ENCODE results near the gene TMEM169.

The TMEM169 gene

GRCh38 chr2:216055680-216056079 is 26.0 kb upstream of the TMEM169 start:
- Histone ChIP-seq H3K18ac (ENCODE audit: low read depth in 1 of 2, low read length in 2 of 2) (no peak overlapping the region), H3K36me3 (ENCODE audit: control insufficient read depth in 1 of 2, insufficient read depth in 2 of 2, low read depth in 1 of 2, low read length in 2 of 2) (no peaks in the 10 kb centered on the region), H2BK5ac (ENCODE audit: low read depth, low read length, poor library complexity, severe bottlenecking) (no peak overlapping the region), H3K4me1 (ENCODE audit: control insufficient read depth, insufficient read depth, low read depth, low read length) (peaks cover 3% of the 10 kb centered on the region), H3K79me1 (replicated peaks; ENCODE audit: low read length, poor library complexity, severe bottlenecking) (no peaks in the 10 kb centered on the region), H2BK15ac (ENCODE audit: low read depth, poor library complexity, severe bottlenecking) (no peak overlapping the region), H3K14ac (ENCODE audit: low read length in 2 of 2) (no peak overlapping the region), H3K9ac (ENCODE audit: low read length) (no peak overlapping the region), H3K9me3 (ENCODE audit: control insufficient read depth, low read length) (no peaks in the 10 kb centered on the region), H2BK12ac (ENCODE audit: low read length in 2 of 2) (no peak overlapping the region), H4K91ac (ENCODE audit: low read length) (no peak overlapping the region), H3K27ac (ENCODE audit: low read length, poor library complexity, severe bottlenecking) (no peak overlapping the region), H2AFZ (ENCODE audit: low read depth, low read length) (no peak overlapping the region), H3K23ac (ENCODE audit: low read length in 2 of 2) (no peak overlapping the region), H2BK120ac (ENCODE audit: low read depth, low read length) (no peak overlapping the region), H4K8ac (ENCODE audit: low read length) (no peak overlapping the region), H3K4me2 (ENCODE audit: low read length, poor library complexity, severe bottlenecking) (no peak overlapping the region), H2AK5ac (ENCODE audit: low read length, severe bottlenecking) (peak overlapping the region; percentile 1), H3K4me3 (ENCODE audit: insufficient read depth in 1 of 2, low read depth in 1 of 2, low read length in 2 of 2) (no peak overlapping the region), H3K4ac (ENCODE audit: low read depth in 1 of 2, low read length in 2 of 2) (no peak overlapping the region), H3K27me3 (ENCODE audit: control insufficient read depth in 1 of 2, insufficient read depth in 1 of 2, low read length in 2 of 2) (no peaks in the 10 kb centered on the region)
- DNase-seq = no peak
- 98% methylated on average over 4 of the region's 4 CpGs for WGBS

- H2AK5ac ChIP-seq (ENCODE audit: low read length, severe bottlenecking) = no peak overlapping the region
- H3K27me3 ChIP-seq (ENCODE audit: control insufficient read depth in 1 of 2, insufficient read depth in 1 of 2, low read length in 2 of 2) = no peaks in the 10 kb centered on the region
- no peaks in the 10 kb centered on the region for H3K9me3 ChIP-seq (ENCODE audit: control insufficient read depth, low read length)
- no peak overlapping the region for H3K4me2 ChIP-seq (ENCODE audit: low read length, poor library complexity, severe bottlenecking)
- no peaks in the 10 kb centered on the region for H3K36me3 ChIP-seq (ENCODE audit: control insufficient read depth in 1 of 2, insufficient read depth in 2 of 2, low read depth in 1 of 2, low read length in 2 of 2)
- H4K8ac ChIP-seq (ENCODE audit: low read length) = no peak overlapping the region
- H3K18ac ChIP-seq (ENCODE audit: low read depth in 1 of 2, low read length in 2 of 2) = no peak overlapping the region
- H3K23ac ChIP-seq (ENCODE audit: low read length in 2 of 2) = no peak overlapping the region
- no peak for DNase-seq
- no peak overlapping the region for H2BK5ac ChIP-seq (ENCODE audit: low read depth, low read length, poor library complexity, severe bottlenecking)
- no peaks in the 10 kb centered on the region for H3K79me1 ChIP-seq (replicated peaks; ENCODE audit: low read length, poor library complexity, severe bottlenecking)
- no peak overlapping the region for H2BK12ac ChIP-seq (ENCODE audit: low read length in 2 of 2)
- no peak overlapping the region for H2AFZ ChIP-seq (ENCODE audit: low read depth, low read length)
- no peak overlapping the region for H4K91ac ChIP-seq (ENCODE audit: low read length)
- 64% methylated on average over 2 of the region's 3 CpGs for WGBS
- no peak overlapping the region for H2BK120ac ChIP-seq (ENCODE audit: low read depth, low read length)
- H3K4me3 ChIP-seq (ENCODE audit: insufficient read depth in 1 of 2, low read depth in 1 of 2, low read length in 2 of 2) = no peak overlapping the region
- H3K27ac ChIP-seq (ENCODE audit: low read length, poor library complexity, severe bottlenecking) = peak overlapping the region; percentile 87
- no peak overlapping the region for H3K4ac ChIP-seq (ENCODE audit: low read depth in 1 of 2, low read length in 2 of 2)
- H3K9ac ChIP-seq (ENCODE audit: low read length) = no peak overlapping the region
- no peak overlapping the region for H3K14ac ChIP-seq (ENCODE audit: low read length in 2 of 2)
- no peak overlapping the region for H2BK15ac ChIP-seq (ENCODE audit: low read depth, poor library complexity, severe bottlenecking)
- peaks cover 3% of the 10 kb centered on the region for H3K4me1 ChIP-seq (ENCODE audit: control insufficient read depth, insufficient read depth, low read depth, low read length)
These were observed 25.0 kb upstream of the TMEM169 start for GRCh38 chr2:216056739-216057138.

DNA sequence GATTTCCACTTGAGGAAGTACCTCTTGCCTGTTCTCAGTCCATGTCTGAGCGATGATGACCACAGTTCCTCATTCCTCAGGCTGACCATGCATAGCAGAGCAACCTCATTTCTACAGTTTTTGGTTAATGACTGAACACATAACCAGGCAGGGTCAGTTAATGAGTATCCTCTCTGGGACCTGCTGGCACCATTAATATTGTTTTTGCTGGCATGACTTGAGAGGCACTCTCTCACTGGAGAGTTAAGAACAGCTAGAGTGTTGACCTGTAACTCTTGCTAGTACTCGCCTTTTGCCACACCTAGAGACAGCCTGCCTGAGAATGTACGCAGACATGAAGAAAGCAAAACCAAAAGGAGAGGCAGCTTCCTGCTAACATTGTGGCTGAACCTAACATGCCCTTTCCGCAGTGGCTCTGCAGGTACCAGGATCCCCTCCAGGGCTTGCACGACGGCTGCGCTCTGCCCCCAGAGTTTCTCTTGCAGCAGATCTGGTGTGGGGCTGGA is 24.0 kb upstream of the TMEM169 start:
- H2BK5ac ChIP-seq (ENCODE audit: low read depth, low read length, poor library complexity, severe bottlenecking) = peak overlapping the region; percentile 79
- H3K14ac ChIP-seq (ENCODE audit: low read length in 2 of 2) = no peak overlapping the region
- H3K27ac ChIP-seq (ENCODE audit: low read length, poor library complexity, severe bottlenecking) = peak overlapping the region; percentile 87
- no peak overlapping the region for H3K18ac ChIP-seq (ENCODE audit: low read depth in 1 of 2, low read length in 2 of 2)
- no peak overlapping the region for H3K23ac ChIP-seq (ENCODE audit: low read length in 2 of 2)
- H2BK15ac ChIP-seq (ENCODE audit: low read depth, poor library complexity, severe bottlenecking) = no peak overlapping the region
- H3K4ac ChIP-seq (ENCODE audit: low read depth in 1 of 2, low read length in 2 of 2) = no peak overlapping the region
- no peak overlapping the region for H4K8ac ChIP-seq (ENCODE audit: low read length)
- no peak overlapping the region for H3K9ac ChIP-seq (ENCODE audit: low read length)
- H2AFZ ChIP-seq (ENCODE audit: low read depth, low read length) = no peak overlapping the region
- H3K9me3 ChIP-seq (ENCODE audit: control insufficient read depth, low read length) = no peaks in the 10 kb centered on the region
- no peak overlapping the region for H2BK12ac ChIP-seq (ENCODE audit: low read length in 2 of 2)
- H3K4me3 ChIP-seq (ENCODE audit: insufficient read depth in 1 of 2, low read depth in 1 of 2, low read length in 2 of 2) = no peak overlapping the region
- H2BK120ac ChIP-seq (ENCODE audit: low read depth, low read length) = no peak overlapping the region
- H3K4me2 ChIP-seq (ENCODE audit: low read length, poor library complexity, severe bottlenecking) = peak overlapping the region; percentile 1
- no peaks in the 10 kb centered on the region for H3K27me3 ChIP-seq (ENCODE audit: control insufficient read depth in 1 of 2, insufficient read depth in 1 of 2, low read length in 2 of 2)
- H3K79me1 ChIP-seq (replicated peaks; ENCODE audit: low read length, poor library complexity, severe bottlenecking) = no peaks in the 10 kb centered on the region
- H3K36me3 ChIP-seq (ENCODE audit: control insufficient read depth in 1 of 2, insufficient read depth in 2 of 2, low read depth in 1 of 2, low read length in 2 of 2) = no peaks in the 10 kb centered on the region
- 83% methylated on average over 7 of the region's 7 CpGs for WGBS
- no peak overlapping the region for H4K91ac ChIP-seq (ENCODE audit: low read length)
- H3K4me1 ChIP-seq (ENCODE audit: control insufficient read depth, insufficient read depth, low read depth, low read length) = peaks cover 3% of the 10 kb centered on the region
- H2AK5ac ChIP-seq (ENCODE audit: low read length, severe bottlenecking) = no peak overlapping the region
- peak; percentile 30 for DNase-seq

GRCh38 chr2:216059233-216059834 is 22.4 kb upstream of the TMEM169 start:
- peaks cover 3% of the 10 kb centered on the region for H3K4me1 ChIP-seq (ENCODE audit: control insufficient read depth, insufficient read depth, low read depth, low read length)
- no peaks in the 10 kb centered on the region for H3K79me1 ChIP-seq (replicated peaks; ENCODE audit: low read length, poor library complexity, severe bottlenecking)
- H2BK12ac ChIP-seq (ENCODE audit: low read length in 2 of 2) = no peak overlapping the region
- H3K9me3 ChIP-seq (ENCODE audit: control insufficient read depth, low read length) = no peaks in the 10 kb centered on the region
- no peak overlapping the region for H3K9ac ChIP-seq (ENCODE audit: low read length)
- H2AFZ ChIP-seq (ENCODE audit: low read depth, low read length) = no peak overlapping the region
- H2AK5ac ChIP-seq (ENCODE audit: low read length, severe bottlenecking) = no peak overlapping the region
- WGBS = 96% methylated on average over 4 of the region's 5 CpGs
- H3K4me2 ChIP-seq (ENCODE audit: low read length, poor library complexity, severe bottlenecking) = no peak overlapping the region
- no peak overlapping the region for H3K23ac ChIP-seq (ENCODE audit: low read length in 2 of 2)
- no peak overlapping the region for H4K91ac ChIP-seq (ENCODE audit: low read length)
- no peak overlapping the region for H2BK5ac ChIP-seq (ENCODE audit: low read depth, low read length, poor library complexity, severe bottlenecking)
- DNase-seq = no peak
- no peak overlapping the region for H3K4me3 ChIP-seq (ENCODE audit: insufficient read depth in 1 of 2, low read depth in 1 of 2, low read length in 2 of 2)
- peaks cover 0 to 4% of the 10 kb centered on the region in 2 experiments for H3K36me3 ChIP-seq (ENCODE audit: control insufficient read depth in 1 of 2, insufficient read depth in 2 of 2, low read depth in 1 of 2, low read length in 2 of 2)
- no peaks in the 10 kb centered on the region for H3K27me3 ChIP-seq (ENCODE audit: control insufficient read depth in 1 of 2, insufficient read depth in 1 of 2, low read length in 2 of 2)
- H3K14ac ChIP-seq (ENCODE audit: low read length in 2 of 2) = no peak overlapping the region
- no peak overlapping the region for H4K8ac ChIP-seq (ENCODE audit: low read length)
- H2BK120ac ChIP-seq (ENCODE audit: low read depth, low read length) = no peak overlapping the region
- no peak overlapping the region for H3K4ac ChIP-seq (ENCODE audit: low read depth in 1 of 2, low read length in 2 of 2)
- no peak overlapping the region for H3K18ac ChIP-seq (ENCODE audit: low read depth in 1 of 2, low read length in 2 of 2)
- no peak overlapping the region for H3K27ac ChIP-seq (ENCODE audit: low read length, poor library complexity, severe bottlenecking)
- no peak overlapping the region for H2BK15ac ChIP-seq (ENCODE audit: low read depth, poor library complexity, severe bottlenecking)

Measured in mesenchymal stem cell (in vitro differentiated cells and primary cell).